GM19240 (cell line): ENCODE measurements around the gene DIPK2A.

Source experiments
- DNase-seq: peaks from one replicate; pipeline ENCODE4 v3.0.0; 2011; ENCODE audit warnings: low spot score; ENCODE audit not compliant: insufficient read length

The DIPK2A gene

GRCh38 chr3:143974271-143975238, 2.9 kb downstream of the DIPK2A start:
- no peak for DNase-seq

- no peak for DNase-seq
Observed at GRCh38 chr3:143975554-143976152, 4.0 kb downstream of the DIPK2A start.

GRCh38 chr3:143977341-143978262, 6.0 kb downstream of the DIPK2A start:
- DNase-seq = no peak

- DNase-seq = no peak
Observed at GRCh38 chr3:143978263-143978631, 6.6 kb downstream of the DIPK2A start.

- DNase-seq = no peak
Observed at GRCh38 chr3:143979041-143979440, 7.4 kb downstream of the DIPK2A start.

- no peak for DNase-seq
Observed at GRCh38 chr3:143979813-143980212, 8.2 kb downstream of the DIPK2A start.

GRCh38 chr3:143988306-143988705, 16.7 kb downstream of the DIPK2A start:
- no peak for DNase-seq

GRCh38 chr3:143989461-143989860, 17.8 kb downstream of the DIPK2A start:
- DNase-seq = no peak

GRCh38 chr3:143991713-143992112, 20.1 kb downstream of the DIPK2A start:
- DNase-seq = no peak

GRCh38 chr3:143998266-143998665, 26.6 kb downstream of the DIPK2A start:
- no peak for DNase-seq

- DNase-seq = no peak
Observed at GRCh38 chr3:144003051-144003450, 31.4 kb downstream of the DIPK2A start.

- no peak for DNase-seq
Observed at GRCh38 chr3:144010371-144010770, 38.7 kb downstream of the DIPK2A start.

GRCh38 chr3:144011251-144011799, 39.7 kb downstream of the DIPK2A start:
- no peak for DNase-seq

- DNase-seq = no peak
Observed at GRCh38 chr3:144015133-144015532, 43.5 kb downstream of the DIPK2A start.

- no peak for DNase-seq
Observed at GRCh38 chr3:144018776-144019175, 47.2 kb downstream of the DIPK2A start.
